ENCODE data around the gene IL1RAPL1.
"Not testable (repeated sequence)": the region's sequence is repeated elsewhere in the genome, so short reads cannot be mapped to it uniquely, and the experiment has no call there.

IL1RAPL1 gene

DNA sequence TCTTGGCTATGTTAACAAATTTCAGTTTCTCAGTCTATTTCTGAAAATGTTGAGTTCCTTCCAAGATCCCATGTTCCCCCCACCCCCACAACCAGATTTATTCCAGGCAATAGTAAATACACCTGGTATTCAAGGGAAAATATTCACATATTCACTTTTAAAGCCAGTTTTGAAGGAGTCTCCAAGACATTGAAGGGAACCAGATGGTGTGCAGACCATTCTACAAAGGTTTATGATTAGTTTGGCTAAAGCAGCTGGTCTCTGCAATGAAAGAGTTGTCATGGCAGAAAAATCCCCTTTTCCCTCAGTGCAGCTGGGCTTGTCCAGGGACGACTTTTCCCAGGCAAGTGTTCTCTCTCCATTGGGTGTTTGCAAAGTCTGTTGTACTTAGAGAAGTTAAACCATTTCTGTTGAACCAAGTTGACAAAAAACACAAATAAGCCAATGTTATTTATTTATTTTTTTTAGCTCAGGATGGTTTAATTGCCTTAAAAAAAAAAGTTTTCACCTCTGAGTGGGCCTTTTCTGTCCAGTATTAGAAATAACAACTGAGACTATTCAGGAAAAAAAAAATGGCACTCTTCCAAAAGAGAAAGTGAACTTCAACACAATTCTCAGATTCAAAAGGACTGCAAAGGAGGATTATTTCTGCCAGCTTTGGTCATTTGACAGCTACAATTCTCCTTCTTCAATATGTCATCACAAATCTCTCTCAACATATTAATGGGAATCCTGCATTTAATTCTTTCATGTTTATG, 410.6 kb downstream of the IL1RAPL1 start:
- DNase-seq, result no peak

DNA sequence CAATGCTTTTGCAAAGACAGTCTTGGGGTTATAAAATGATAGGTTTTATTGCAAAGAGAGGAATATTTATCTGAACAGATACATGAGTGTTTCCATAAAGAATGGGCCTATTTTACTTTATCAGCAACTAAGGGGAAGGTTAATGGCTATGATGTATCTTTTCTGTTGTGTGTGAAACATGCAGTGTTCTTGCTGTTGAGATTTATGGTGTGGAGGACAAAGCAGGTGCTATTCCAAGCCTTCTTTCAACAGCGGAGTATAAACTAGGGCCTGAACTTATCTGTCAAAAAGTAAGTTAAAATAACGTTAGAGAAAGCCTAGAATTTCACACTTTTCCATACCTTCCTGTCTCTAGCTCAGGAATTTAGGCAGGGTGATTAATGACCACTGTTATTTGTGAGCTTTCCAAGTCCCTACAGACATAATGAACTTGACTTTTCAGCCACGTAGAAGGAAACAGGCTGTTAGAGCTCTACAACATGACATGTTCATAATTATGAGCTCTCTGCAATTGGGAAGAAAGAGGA, 411.4 kb downstream of the IL1RAPL1 start:
- no peak for DNase-seq

DNA sequence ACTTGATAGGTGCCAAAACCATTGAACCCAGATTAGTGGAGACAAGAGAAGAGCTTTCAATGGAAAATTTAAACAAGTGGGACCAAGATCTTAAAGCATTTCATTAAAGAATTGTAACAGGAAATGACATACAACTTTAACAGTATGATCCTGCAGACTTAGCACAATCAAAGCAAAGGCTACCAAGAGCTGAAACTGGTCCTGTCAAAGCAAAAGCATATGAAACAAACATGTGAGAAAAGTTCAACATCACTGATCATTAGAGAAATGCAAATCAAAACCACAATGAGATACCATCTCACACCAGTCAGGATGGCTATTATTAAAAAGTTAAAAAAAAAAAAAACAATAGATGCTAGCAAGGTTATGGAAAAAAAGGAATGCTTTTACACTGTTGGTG, 425.6 kb downstream of the IL1RAPL1 start:
- no peak for DNase-seq

DNA sequence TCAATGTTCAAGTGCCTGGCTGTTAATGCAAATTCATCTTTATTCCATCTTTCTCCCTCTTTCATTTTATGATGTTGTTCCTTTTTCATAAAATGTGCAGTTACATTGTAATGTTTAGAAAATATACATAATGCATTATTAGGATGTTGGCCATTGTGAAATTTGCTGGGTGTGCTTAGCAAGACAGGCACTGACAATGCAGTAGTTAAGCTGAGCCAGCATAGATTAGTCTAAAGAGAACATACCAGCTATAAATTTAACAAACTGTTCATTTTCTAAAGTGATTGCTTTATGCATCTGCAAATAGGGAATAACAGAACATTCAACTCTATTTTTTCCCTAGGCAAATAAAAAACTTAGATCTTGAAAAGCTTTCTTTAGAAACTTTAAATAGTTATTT, 436.0 kb downstream of the IL1RAPL1 start:
- DNase-seq, result no peak

DNA sequence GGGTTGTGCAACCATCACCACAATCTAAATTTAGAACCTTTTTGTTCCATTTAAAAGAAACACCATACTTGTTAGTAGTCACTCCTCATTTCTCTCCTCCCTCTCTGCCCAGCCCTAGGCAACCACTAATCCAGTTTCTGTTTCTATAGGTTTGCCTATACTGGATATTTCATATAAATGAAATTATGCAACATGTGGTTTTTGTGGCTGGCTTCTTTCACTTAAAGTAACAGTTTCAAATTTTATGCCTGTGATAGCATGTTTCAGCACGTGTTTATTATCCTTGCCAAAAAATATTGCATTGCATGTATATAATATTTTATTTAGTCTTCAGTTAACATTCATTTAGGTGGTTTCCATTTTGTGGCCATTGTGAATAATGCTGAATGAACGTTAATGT, 437.6 kb downstream of the IL1RAPL1 start:
- DNase-seq, result no peak

DNA sequence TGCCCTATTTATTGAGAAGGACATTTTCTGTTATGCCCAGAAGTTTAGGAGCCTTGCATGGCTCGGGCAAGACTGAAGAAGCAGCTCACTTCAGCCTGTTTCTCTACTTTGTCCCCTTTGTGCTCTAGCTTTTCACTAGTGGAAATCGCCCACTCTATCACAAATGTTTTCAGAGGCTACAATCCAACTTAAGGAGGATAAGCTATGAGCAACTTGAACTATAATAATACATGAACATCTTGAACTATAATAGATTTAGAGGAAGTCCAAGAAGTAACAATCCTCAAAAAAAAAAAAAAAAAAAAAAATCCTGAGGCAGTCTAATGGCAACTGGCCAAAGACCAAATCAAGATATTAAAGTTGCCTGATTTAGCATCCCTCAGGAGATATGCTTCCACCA, 452.3 kb downstream of the IL1RAPL1 start:
- DNase-seq, result no peak

DNA sequence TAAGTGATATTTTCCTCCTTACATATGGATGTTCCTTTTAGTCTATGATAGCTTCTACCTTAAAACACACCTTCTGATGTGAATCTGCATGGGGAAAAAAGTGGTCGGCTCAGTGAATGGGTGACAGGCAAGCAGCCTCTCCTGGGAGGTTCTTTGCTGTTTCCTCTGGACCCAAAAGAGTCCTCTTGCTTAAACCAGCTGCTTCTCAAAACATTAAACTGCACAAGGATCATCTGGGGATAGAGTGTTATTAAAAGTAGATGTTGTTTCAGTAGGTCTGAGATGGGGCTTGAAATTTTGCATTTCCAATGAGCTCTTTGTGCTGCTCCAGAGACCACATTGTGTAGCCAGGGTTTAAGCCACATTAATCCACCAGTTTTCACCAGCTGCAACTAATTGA, 452.9 kb downstream of the IL1RAPL1 start:
- DNase-seq, result no peak

DNA sequence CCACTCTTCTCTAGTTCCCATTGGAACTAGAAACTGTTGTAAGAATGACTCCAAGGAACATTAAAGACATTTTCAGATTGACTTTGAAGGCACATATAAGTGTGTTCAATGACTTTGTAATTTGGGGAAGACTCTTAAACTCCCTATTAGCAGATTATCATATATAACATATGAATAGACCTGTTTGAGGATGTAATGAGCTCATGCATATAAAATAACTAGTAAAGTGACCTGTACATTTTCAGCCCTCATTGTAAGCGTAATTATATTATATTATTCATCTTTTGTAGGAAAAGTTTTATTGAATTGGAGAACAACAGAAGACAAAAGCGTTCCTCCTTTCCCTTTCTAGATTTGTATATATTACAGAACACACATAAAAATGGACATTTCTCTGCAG, 455.1 kb downstream of the IL1RAPL1 start:
- no peak for DNase-seq

DNA sequence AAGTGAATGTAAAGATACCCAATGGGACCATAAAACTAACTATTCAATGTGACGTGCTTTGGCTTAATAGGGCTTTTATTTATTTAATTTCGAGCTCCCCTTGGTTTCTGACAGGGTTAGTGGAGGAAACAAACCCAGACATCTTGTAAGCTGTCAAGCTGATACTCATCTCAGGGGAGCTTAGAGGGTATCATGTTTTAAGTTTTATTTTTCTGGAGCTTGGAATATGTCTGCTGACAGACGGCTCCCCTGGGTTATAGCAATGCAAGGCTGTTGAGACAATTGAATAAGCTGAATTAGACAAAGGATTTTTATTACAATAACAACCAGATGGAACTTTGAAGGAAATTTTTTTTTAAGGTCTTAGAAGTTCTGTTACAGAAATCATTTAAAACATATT, 456.5 kb downstream of the IL1RAPL1 start:
- no peak for DNase-seq

DNA sequence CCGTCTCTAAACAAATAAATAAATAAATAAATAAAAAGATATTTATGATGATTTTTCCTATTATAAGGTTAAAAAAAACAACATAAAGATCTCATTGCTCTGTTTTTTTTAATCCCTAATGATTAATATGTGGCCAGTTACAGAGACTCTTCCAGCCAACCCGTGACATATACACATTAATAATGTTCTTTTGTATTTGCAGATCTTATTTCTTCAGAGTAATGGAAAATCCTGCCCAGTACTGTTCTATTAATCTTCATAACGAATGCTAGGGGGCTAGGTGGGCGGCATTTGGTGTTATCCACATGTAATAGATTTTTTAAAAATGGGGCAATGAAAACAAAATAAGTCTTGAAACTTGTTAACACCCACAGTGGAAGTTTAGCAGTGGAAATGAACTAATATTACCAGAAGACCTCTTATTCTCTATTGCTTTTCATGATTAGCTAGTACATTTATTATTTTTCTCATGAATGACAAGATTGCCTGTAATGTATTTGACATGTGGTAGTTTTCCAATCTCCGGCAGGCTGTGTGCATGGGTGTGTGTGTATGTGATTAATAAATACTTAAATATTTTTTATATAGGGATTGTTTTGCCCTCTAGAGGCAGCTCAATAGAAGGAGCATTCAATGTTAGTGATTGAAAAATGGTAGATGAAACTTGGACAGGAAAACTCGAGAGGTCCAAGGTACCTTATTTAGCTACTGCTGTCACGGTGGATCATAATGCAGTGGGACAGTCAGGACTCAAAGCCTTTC, 457.4 kb downstream of the IL1RAPL1 start:
- no peak for DNase-seq

DNA sequence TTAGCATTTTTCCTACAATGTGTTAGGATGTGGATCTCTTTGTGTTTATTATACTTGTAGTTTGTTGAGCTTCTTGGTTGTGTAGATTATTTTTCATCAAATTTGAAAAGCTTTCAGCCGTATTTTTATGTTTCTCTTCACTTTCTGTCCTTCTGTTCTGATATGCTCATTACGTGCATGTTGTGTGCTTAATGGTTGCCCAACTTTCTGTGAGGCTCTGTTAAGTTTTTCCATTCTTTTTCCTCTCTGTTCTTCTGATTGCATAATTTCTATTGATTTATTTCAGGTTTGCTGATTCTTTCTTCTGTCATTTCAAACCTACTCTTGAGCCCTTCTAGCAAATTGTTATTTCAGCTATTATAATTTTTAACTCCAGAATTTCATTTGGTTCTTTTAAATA, 478.2 kb downstream of the IL1RAPL1 start:
- DNase-seq, result no peak

DNA sequence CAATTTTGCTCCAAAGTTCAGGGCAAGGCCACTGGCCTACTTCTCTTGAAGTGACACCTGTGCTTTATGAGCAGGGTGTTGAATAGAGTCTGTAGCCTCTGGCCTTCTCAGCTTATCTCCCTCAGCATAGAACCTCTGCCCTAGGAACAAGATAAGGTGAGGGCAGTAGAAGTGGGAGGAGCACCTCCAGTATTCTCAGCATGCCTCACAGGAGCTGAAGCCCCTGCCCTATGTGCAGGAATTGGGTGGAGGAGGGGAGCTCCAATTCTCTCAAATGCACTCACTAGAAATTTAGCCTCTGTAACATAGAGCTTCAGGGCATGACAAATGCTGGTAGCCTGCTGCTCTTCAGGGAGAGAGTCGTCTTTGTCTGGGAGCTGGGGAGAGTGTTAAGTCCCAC, 479.3 kb downstream of the IL1RAPL1 start:
- no peak for DNase-seq

DNA sequence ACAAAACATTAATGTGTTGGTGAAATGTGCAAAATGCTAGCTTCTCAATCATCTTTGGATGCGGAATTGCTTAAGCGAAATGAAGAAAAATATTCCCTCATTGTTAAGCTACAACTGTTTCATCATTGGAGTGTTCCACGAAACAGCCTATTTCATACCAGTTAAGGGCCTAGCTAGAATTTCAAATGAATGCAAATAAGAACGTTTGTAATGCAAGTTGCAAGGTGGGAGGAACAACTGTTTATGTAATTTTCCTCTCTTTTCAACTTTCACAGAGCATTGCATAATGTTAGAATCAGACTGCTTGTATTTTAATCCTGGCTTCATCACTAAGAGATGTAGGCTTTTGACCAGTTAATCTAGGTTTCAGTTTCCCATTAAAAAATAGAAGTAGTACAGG, 480.1 kb downstream of the IL1RAPL1 start:
- DNase-seq, result no peak

DNA sequence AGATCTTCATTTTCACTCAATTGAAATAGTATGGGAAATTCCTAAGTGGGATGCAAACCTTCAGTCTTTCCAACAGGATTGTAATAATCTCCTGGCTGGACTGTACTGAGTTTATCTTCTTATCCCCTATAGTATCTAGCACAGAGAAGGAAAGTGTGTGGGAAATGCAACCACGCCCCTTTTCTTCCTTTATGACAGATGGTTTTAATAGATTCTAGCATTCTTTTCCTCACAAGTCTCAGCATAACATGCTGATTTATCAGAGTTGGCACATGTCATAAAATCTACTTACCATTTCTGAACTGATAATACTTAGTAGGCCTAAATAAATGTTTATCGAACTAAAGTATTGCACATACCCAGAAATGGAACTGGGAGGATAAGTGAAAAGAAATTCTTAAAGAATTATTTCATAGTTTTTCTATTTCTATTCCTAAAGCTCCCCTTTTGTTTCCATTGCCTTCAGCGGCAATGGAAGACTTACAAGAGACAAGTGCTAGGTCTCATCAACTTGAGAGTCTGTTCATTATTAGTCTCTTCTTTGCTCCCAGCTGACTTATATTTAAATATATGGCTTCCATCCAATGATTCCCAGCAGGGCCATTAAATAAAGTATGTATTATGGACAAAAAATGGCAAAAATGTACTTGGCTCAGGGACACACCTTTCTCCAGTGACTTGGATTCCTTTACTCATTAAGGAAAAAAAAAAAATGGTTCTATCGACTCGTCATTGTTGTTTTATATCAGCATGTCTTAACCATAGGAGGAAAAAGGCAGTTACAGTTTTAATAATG, 484.5 kb downstream of the IL1RAPL1 start:
- DNase-seq, result no peak

DNA sequence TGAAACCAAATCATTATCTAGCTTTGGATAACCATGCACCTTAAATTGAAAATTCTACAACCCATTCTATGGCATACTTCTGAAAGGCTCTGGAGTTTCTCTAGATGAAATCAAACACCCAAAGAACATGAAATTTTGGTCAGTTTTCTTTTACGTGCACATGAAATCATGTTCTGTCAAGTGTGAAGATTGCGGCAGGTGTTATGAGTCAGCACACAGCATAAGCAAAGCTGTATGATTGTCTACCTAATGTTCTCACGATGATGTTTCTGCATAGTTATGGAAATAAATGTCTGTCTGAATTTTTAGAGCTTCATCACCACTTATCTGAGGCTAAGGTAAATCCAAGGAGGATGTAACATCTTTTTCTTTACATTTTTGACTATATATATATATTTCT, 495.3 kb downstream of the IL1RAPL1 start:
- DNase-seq, result no peak

DNA sequence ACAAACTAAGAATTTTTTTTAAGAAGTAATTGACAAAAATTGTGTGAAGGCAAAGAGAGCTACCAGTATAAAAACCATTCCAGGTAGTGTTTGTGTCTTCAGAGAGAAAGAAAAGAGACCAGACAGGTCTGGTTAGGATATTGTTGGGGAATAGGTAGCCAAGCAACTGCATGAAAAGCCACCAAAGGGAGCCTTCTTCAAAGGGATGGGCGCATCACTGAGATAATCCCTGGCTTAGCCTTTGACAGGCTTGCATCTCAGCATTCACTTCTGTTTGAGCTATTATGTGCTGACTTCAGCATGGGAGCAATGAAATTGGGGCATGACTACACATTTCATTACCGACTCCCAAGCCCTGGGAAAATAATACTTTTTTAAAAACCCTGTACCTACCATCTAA, 496.6 kb downstream of the IL1RAPL1 start:
- no peak for DNase-seq

DNA sequence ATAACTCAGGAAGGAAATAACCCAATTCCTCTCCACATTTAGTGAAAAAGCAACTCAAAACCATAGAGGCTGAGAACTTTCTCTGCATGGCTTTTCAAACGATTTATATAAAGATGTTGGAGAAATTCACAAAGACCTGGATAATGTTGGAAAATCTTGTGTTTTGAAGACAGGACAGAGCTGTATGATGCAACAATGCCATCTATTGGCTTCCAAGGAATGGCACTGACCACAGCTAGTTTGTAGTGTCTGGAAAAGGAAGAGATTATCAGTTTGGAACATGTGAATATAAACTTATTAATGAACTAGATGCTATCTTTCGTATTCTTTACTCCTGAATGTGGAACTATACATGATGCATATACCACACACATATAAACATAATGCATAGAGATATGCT, 503.6 kb downstream of the IL1RAPL1 start:
- no peak for DNase-seq

DNA sequence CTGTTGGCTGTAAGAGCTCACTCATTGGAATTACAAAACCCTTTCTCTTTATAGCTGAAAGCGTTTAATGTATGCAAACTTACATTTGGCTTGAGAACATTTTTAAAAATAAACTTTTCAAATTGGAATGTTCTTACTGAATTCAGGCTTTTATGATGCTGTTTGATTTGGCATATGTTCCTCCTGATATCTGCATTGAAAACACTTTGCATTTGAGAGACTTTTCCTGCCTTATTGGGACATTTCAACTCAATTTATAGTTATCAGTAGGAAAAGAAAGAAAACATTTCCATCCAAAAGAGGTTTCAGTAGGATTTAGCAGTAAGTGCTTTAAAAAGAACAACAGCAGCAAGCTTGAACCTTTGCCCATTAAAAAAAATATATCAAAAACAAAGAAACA, 520.0 kb downstream of the IL1RAPL1 start:
- DNase-seq, result no peak

DNA sequence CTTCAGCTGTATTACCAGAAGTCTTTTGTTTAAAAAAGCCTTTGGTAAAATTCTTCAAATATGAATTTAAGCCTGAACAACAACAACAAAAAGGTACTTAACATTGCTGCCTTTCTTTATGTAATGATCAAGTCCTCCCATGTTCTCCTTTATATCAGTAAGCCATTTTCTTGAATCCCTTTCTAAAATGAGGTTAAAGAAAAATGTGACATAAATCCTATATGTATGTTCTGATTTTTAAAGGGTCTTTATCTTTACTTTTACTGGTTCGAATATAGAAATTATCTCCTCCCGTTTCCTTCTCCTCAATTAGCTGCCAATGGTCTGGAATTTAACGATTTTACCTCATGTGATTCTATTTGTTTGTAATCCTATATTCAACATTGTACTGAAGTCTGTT, 522.8 kb downstream of the IL1RAPL1 start:
- no peak for DNase-seq

DNA sequence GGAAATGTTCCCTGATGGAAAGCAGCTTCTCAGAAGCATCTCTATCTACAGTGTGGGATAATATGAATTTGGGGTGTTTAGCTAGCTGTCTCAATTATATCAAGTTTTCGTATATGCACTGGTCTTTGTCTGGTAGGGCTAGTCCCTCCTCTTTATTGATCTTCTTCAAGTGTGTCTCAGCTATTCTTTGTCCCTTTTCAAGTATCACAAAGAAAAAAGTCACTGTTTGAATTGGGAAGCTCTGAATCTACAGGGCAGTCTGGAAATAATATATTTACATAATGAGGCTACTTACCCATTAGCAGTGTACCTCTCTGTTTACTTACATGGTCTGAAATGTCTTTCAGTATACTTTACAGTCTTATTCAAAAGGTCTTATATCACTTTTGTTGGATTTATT, 526.0 kb downstream of the IL1RAPL1 start:
- no peak for DNase-seq

DNA sequence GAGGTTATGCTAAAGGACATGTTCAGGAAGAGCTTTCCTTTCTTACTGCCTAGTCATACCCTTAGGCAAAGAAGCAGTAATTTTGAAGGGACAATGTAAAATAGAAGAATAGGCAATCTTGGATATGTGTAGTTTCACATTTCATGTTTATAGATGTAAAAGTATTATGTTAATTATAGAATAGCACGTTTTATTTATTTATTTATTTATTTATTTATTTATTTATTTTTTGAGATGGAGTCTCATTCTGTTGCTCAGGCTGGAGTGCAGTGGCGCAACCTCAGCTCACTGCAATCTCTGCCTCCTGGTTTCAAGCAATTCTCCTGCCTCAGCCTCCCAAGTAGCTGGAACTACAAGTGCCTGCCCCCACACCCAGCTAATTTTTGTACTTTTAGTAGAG, 535.6 kb downstream of the IL1RAPL1 start:
- DNase-seq, result not testable (repeated sequence)

DNA sequence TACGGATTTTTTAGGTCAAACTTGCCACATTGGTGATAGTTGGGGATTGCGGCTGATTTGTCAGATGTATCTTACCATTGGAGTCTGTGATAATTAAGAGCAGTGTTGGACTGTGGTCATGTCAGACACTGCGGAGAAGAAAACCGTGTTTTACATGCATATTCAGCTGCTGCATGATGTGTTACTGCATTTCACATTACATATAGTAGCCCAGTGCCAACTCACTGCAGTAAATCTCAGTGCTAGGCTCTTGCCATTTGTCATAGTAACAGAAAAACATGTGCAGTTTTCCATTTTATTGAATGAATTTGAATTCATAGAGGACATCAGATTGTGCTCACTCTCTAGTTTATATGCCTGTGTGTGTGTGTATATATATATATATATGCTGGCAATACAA, 543.7 kb downstream of the IL1RAPL1 start:
- DNase-seq, result no peak

DNA sequence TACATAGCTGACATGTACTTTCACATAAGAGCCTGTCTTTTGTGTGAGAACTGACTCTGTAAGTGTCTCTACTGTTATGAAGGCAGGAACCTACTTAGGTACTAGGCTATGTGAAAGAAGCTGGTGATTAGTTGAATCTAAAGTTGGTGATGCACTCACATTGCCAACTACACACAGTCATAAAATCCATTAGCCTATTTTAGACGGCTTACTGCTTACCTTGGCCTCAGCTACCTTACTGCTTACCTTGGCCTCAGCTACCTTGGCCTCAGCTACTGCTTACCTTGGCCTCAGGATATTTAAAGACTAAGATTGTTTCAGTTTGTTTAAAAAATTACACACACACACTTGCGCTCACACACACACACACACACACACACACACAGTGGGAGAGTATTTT, 549.7 kb downstream of the IL1RAPL1 start:
- no peak for DNase-seq

DNA sequence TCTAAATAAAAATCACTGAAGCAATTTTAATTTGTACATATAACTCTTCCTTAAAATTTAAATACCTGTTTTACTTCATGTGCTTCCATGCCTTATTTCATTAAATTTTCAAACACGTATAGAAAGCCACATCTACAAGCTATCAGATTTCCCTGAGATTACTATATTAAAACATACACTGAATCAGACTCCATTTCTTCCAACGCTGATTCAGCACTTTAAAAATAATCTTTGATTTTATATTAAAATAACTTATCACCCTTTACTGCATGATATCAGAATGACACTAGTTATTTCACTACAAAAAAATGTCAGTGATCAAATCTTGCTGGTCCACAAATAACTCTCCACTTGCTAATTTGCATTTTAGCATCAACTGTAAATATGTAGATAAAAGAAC, 550.8 kb downstream of the IL1RAPL1 start:
- DNase-seq, result no peak

Data from activated naive CD4-positive, alpha-beta T cell treated with Interleukin-2 at 50 U/mL for 16 hours (primary cell).